A673 (cell line): ENCODE results near the gene IP6K1. TPM values are rescaled to one million over a fixed set of nuclear protein-coding genes. Genes with fewer than 3 reads are reported as not detected.

Source experiments
- BruUV-seq: library from RNA; stranded (reverse); fragments of 400-500 nt; replicated peaks from 2 replicates; lab custom pipeline; 2021; lab: Mats Ljungman, UMichigan
- CTCF ChIA-PET: fragments of 300-600 bp; sonication (Branson Sonifier 250); formaldehyde crosslinking; loops from one replicate; lab custom pipeline; 2022; ENCODE audit warnings: antibody characterized with exemption; lab: Charles Lee
- POLR2A ChIA-PET: fragments of 300-600 bp; sonication (Branson Sonifier 250); formaldehyde crosslinking; loops from one replicate; lab custom pipeline; 2022; ENCODE audit warnings: antibody characterized with exemption; ENCODE audit not compliant: low non-redundant PET; lab: Charles Lee
- DNase-seq: peaks from one replicate; pipeline ENCODE4 v3.0.0-alpha.2; 2015; ENCODE audit warnings: low spot score
- H3K27ac ChIP-seq: fragments of 200-600 bp; sonication (generic); 2 replicates; pipeline ENCODE4 v1.5.1; 2016; ENCODE audit warnings: mixed run types, low read depth, mild to moderate bottlenecking, mixed read lengths, antibody characterized with exemption, low read length; ENCODE audit not compliant: poor library complexity, severe bottlenecking
- H3K27me3 ChIP-seq: fragments of 200-600 bp; sonication (generic); replicated peaks from 2 replicates; pipeline ENCODE4 v1.6.1; 2017; ENCODE audit warnings: mixed run types, low read depth, mild to moderate bottlenecking, mixed read lengths, antibody characterized with exemption, low read length; ENCODE audit not compliant: insufficient read depth, poor library complexity
- H3K36me3 ChIP-seq: fragments of 200-600 bp; sonication (generic); 2 replicates; pipeline ENCODE4 v1.6.1; 2016; ENCODE audit warnings: mixed run types, mild to moderate bottlenecking, mixed read lengths, antibody characterized with exemption, low read length; ENCODE audit not compliant: insufficient read depth, poor library complexity, severe bottlenecking
- H3K4me1 ChIP-seq: fragments of 200-600 bp; sonication (generic); 2 replicates; pipeline ENCODE4 v1.6.1; 2017; ENCODE audit warnings: mixed run types, mild to moderate bottlenecking, mixed read lengths, antibody characterized with exemption, low read length; ENCODE audit not compliant: insufficient read depth, poor library complexity, severe bottlenecking
- H3K4me3 ChIP-seq: fragments of 200-600 bp; sonication (generic); 2 replicates; pipeline ENCODE4 v1.5.1; 2016; ENCODE audit warnings: low read depth, mixed run types, mild to moderate bottlenecking, mixed read lengths, low read length; ENCODE audit not compliant: poor library complexity, severe bottlenecking
- H3K9me3 ChIP-seq: fragments of 200-600 bp; sonication (generic); 2 replicates; pipeline ENCODE4 v1.6.1; 2016; ENCODE audit warnings: mixed run types, low read depth, mild to moderate bottlenecking, mixed read lengths, antibody characterized with exemption, low read length; ENCODE audit not compliant: poor library complexity, severe bottlenecking
- CTCF ChIP-seq: fragments of 300-800, 200-600 bp; sonication (generic); conservative IDR thresholded peaks from 2 replicates; pipeline ENCODE4 v1.5.1; 2017; ENCODE audit warnings: low read depth, mild to moderate bottlenecking, antibody characterized with exemption, low read length, moderate library complexity, mixed read lengths
- EZH2 ChIP-seq: fragments of 200-600 bp; sonication (generic); IDR thresholded peaks from 2 replicates; pipeline ENCODE4 v1.6.1; 2017; ENCODE audit warnings: borderline replicate concordance, low read depth, mild to moderate bottlenecking, mixed read lengths, antibody characterized with exemption, low read length; ENCODE audit not compliant: poor library complexity, severe bottlenecking
- intact Hi-C: fragments of 100-400 bp; cut with micrococcal nuclease; formaldehyde crosslinking; loops from one replicate; pipeline ENCODE4 v1.10.0; 2022; ENCODE audit not compliant: unreplicated experiment
- total RNA-seq: library from RNA; stranded (reverse); gene quantifications from 2 replicates; pipeline ENCODE4 v1.2.3, GENCODE V29; 2021

The IP6K1 gene
- total RNA-seq, 1 experiment from 2014 or later = 29.0 TPM

DNA sequence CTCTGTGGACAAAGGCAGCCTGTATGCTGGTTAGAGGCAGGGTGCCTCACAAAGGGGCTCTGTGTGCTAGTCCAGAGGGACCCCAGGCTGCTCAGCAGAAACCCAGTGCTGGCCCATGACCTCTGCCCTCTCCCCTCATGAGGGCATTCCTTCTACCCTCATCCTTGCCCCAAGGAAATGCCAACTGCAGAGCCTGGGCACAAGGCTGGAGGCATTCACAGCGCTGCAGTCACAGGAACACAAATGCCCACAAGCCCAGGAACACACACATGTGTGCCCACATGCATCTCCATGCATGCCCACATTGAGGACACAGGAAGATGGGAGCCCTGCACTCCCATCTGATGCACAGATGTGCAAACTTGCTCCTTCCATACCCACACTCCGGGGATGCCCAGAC, 20.5 kb upstream of the IP6K1 start:
- CTCF ChIA-PET = no interaction called here
- no peaks in the 10 kb centered on the region for H3K27me3 ChIP-seq
- no peak overlapping the region for H3K4me3 ChIP-seq
- peaks cover 2% of the 10 kb centered on the region for H3K36me3 ChIP-seq
- POLR2A ChIA-PET = no interaction called here
- BruUV-seq = no TSS peak
- intact Hi-C loops = no loop called here
- DNase-seq = no peak
- no peaks in the 10 kb centered on the region for H3K9me3 ChIP-seq
- peaks cover 37% of the 10 kb centered on the region for H3K4me1 ChIP-seq
- TF ChIP-seq CTCF (no peak), EZH2 (no peak)
- H3K27ac ChIP-seq = peak overlapping the region; percentile 98

DNA sequence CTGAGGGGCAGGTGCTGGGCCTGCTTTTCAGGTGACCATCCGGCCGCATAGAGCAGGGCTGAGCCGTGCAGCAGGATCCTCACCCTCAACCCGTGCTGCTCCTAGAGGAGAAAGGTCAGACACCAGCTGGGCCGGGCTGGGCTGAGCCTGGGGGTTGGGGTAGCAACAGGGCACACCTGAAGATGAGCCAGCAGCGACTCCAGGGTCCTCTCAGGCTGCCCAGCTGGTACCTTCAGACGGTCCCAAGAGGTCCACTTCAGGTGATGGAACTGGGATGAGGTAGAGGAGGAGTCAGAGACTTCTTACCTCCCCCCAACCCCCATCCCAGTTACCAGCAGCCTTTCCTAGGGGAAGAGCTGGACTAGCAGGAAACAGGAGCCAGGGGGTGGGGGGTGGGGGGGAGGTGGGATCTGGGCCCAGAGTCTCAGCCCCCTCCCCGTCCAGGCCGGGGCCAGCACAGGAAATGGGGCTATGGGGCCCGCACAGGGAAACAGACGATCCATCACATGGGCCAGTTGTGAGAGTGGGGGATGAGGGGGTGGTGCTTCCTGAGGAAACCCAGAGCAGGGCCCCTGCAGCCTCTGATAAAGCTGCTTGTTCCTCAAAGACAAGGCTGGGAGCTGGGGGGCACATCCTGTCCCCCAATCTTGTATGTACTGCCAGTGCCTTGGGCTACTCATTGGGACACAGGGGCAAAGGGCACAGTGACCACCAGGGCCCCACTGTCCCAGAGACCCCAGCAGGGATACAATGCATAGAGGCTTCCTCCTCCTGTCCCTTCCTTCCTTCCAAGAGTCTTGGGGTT, 19.8 kb upstream of the IP6K1 start:
- Histone ChIP-seq H3K4me3 (peak overlapping the region; percentile 17), H3K36me3 (peaks cover 2% of the 10 kb centered on the region), H3K9me3 (no peaks in the 10 kb centered on the region), H3K27me3 (no peaks in the 10 kb centered on the region), H3K27ac (peak overlapping the region; percentile 98), H3K4me1 (peaks cover 37% of the 10 kb centered on the region)
- TF ChIP-seq EZH2 (no peak), CTCF (no peak)
- ChIA-PET CTCF (interaction anchor here (0.9 to 1.9 kb wide), 2 partner anchors 30 to 33 kb away, joined by 8 to 20 read pairs; no protein-coding TSS in a partner anchor), POLR2A (interaction anchor here (0.9 kb wide), 1 partner anchor 14 kb away, joined by 3 read pairs; no protein-coding TSS in a partner anchor)
- DNase-seq = peak; percentile 79
- intact Hi-C loops = no loop called here
- no TSS peak for BruUV-seq

DNA sequence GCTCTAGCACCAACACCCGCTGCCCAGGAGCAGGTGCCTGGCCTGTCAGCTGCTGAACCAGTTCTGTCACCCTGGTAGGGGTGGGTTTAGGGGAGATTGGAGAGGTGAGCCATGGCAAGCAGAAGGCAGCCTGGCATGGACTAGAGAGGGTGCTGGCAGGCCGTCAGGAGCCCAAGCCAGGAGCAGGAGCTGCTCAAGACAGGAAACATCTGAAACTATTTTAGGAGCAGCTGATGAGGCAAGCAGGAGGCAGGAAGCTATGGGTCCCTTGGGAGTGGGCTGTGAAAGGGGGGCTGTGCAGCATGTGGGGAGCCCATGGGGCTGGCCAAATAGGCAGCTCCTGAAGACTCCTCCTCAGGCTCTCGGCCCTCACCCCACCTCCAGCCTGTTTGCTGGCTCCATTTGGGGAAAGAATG, 19.0 kb upstream of the IP6K1 start:
- Histone ChIP-seq H3K27me3 (no peaks in the 10 kb centered on the region), H3K4me1 (peaks cover 37% of the 10 kb centered on the region), H3K4me3 (peak overlapping the region; percentile 17), H3K36me3 (peaks cover 2% of the 10 kb centered on the region), H3K27ac (peak overlapping the region; percentile 98), H3K9me3 (no peaks in the 10 kb centered on the region)
- intact Hi-C loops = no loop called here
- TF ChIP-seq CTCF (no peak), EZH2 (no peak)
- no TSS peak for BruUV-seq
- peak; percentile 91 for DNase-seq
- POLR2A ChIA-PET = interaction anchor here (0.9 kb wide), 1 partner anchor 15 kb away, joined by 3 read pairs; no protein-coding TSS in a partner anchor
- CTCF ChIA-PET = interaction anchor here (0.9 to 1.9 kb wide), 2 partner anchors 31 to 34 kb away, joined by 8 to 20 read pairs; no protein-coding TSS in a partner anchor
